ENCODE measurements around the gene MYO5C.

GRCh38 chr15:52193321-52193720 lies 102.3 kb downstream of the MYO5C start:
- TF ChIP-seq, protein P1, sequence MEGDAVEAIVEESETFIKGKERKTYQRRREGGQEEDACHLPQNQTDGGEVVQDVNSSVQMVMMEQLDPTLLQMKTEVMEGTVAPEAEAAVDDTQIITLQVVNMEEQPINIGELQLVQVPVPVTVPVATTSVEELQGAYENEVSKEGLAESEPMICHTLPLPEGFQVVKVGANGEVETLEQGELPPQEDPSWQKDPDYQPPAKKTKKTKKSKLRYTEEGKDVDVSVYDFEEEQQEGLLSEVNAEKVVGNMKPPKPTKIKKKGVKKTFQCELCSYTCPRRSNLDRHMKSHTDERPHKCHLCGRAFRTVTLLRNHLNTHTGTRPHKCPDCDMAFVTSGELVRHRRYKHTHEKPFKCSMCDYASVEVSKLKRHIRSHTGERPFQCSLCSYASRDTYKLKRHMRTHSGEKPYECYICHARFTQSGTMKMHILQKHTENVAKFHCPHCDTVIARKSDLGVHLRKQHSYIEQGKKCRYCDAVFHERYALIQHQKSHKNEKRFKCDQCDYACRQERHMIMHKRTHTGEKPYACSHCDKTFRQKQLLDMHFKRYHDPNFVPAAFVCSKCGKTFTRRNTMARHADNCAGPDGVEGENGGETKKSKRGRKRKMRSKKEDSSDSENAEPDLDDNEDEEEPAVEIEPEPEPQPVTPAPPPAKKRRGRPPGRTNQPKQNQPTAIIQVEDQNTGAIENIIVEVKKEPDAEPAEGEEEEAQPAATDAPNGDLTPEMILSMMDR (IDR thresholded peaks at IDR 0.05 in 8 of 11, conservative IDR thresholded peaks at IDR 0.05 in 3 of 11), result no peak
- TF ChIP-seq POLR2A (IDR thresholded peaks at IDR 0.05), result no peak
